ENCODE data around the gene SKAP1.

- TF ChIP-seq POLR2A (IDR thresholded peaks at IDR 0.05; ENCODE audit: low read length): no peak
- TF ChIP-seq GATA1 (IDR thresholded peaks at IDR 0.05; ENCODE audit: low read depth, low read length): no peak
Observed at GRCh38 chr17:48246612-48247011, 183.4 kb downstream of the SKAP1 start.

Data from erythroblast (primary cell).